ENCODE results near the gene MAST1. TPM values are rescaled to one million over a fixed set of nuclear protein-coding genes. Genes with fewer than 3 reads are reported as not detected.
"Not testable (repeated sequence)": the region's sequence is repeated elsewhere in the genome, so short reads cannot be mapped to it uniquely, and the experiment has no call there.

Gene MAST1
- total RNA-seq, 1 donor from 2014 or later = not detected

GRCh38 chr19:12913851-12914690, 75.8 kb downstream of the MAST1 start:
- no peak overlapping the region for H3K4me3 ChIP-seq
- no peaks in the 10 kb centered on the region for H3K9me3 ChIP-seq (replicated peaks)
- H3K36me3 ChIP-seq = no peaks in the 10 kb centered on the region
- TF ChIP-seq, protein P1, sequence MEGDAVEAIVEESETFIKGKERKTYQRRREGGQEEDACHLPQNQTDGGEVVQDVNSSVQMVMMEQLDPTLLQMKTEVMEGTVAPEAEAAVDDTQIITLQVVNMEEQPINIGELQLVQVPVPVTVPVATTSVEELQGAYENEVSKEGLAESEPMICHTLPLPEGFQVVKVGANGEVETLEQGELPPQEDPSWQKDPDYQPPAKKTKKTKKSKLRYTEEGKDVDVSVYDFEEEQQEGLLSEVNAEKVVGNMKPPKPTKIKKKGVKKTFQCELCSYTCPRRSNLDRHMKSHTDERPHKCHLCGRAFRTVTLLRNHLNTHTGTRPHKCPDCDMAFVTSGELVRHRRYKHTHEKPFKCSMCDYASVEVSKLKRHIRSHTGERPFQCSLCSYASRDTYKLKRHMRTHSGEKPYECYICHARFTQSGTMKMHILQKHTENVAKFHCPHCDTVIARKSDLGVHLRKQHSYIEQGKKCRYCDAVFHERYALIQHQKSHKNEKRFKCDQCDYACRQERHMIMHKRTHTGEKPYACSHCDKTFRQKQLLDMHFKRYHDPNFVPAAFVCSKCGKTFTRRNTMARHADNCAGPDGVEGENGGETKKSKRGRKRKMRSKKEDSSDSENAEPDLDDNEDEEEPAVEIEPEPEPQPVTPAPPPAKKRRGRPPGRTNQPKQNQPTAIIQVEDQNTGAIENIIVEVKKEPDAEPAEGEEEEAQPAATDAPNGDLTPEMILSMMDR (IDR thresholded peaks at IDR 0.05; ENCODE audit: borderline replicate concordance) = no peak
- H3K27ac ChIP-seq (replicated peaks) = peak overlapping the region; percentile 77
- intact Hi-C loops (cut with micrococcal nuclease) = no loop called here
- H3K27me3 ChIP-seq (ENCODE audit: low read depth) = no peaks in the 10 kb centered on the region
- DNase-seq = no peak
- peaks cover 26% of the 10 kb centered on the region for H3K4me1 ChIP-seq

- intact Hi-C loops (cut with micrococcal nuclease); H3K27me3 ChIP-seq (ENCODE audit: low read depth); H3K36me3 ChIP-seq; H3K27ac ChIP-seq (replicated peaks); DNase-seq; H3K4me3 ChIP-seq; H3K9me3 ChIP-seq (replicated peaks): not testable (repeated sequence)
- H3K4me1 ChIP-seq = peaks cover 27% of the 10 kb centered on the region
Observed at GRCh38 chr19:12915860-12916259, 77.5 kb downstream of the MAST1 start.

DNA sequence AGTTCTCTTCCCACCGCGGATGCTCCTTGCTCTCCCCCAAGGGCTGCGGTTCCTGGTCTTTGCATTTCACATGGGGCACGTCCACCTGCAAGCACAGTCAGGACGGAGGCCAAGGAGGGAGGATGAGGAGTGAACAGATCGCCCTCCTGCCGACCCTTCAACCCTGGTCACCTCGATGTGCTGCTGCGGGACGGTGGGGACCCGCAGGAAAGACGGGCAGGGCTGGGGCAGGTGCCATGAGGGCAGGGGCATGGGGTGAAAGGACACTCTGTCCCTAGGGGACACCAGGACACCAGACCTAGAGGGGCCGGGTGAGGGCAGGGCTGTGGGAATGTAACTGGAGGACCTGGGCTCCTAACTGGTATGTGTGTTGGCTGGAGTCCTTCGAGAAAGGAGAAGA, 79.9 kb downstream of the MAST1 start:
- Histone ChIP-seq H3K4me3 (no peak overlapping the region), H3K4me1 (peaks cover 14% of the 10 kb centered on the region), H3K27ac (replicated peaks) (no peak overlapping the region), H3K36me3 (peaks cover 13% of the 10 kb centered on the region), H3K9me3 (replicated peaks) (no peaks in the 10 kb centered on the region), H3K27me3 (ENCODE audit: low read depth) (no peaks in the 10 kb centered on the region)
- TF ChIP-seq, protein P1 (IDR thresholded peaks at IDR 0.05; ENCODE audit: borderline replicate concordance) = no peak
- no peak for DNase-seq
- intact Hi-C loops (cut with micrococcal nuclease) = no loop called here

- H3K4me1 ChIP-seq = peaks cover 5% of the 10 kb centered on the region
Observed at GRCh38 chr19:12921047-12921446, 82.7 kb downstream of the MAST1 start.

DNA sequence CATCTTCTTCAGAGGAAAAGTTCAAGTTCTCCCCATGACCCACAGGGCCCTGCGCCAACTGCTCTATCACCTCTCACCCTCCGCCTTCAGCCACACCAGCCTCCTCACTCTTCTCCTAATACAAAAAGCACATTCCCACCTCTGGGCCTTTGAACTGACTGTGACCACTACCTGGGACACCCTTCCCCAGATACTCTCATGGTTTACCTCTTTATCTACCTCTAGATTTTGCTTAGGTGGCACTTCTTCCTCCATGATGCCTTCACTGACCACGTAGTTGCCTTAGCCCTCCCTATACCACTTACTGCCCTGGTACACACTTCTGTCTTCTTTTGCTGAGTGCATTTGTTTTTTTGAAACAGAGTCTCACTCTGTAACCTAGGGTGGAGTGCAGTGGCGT, 84.6 kb downstream of the MAST1 start:
- H3K36me3 ChIP-seq = peaks cover 60% of the 10 kb centered on the region
- H3K27me3 ChIP-seq (ENCODE audit: low read depth) = no peaks in the 10 kb centered on the region
- TF ChIP-seq, protein P1 (IDR thresholded peaks at IDR 0.05; ENCODE audit: borderline replicate concordance) = no peak
- H3K4me1 ChIP-seq = peaks cover 5% of the 10 kb centered on the region
- H3K9me3 ChIP-seq (replicated peaks) = no peaks in the 10 kb centered on the region
- intact Hi-C loops (cut with micrococcal nuclease) = no loop called here
- H3K27ac ChIP-seq (replicated peaks) = no peak overlapping the region
- H3K4me3 ChIP-seq = no peak overlapping the region
- DNase-seq = no peak

More at GRCh38 chr19:12921047-12921446, 82.7 kb downstream of the MAST1 start:
- Histone ChIP-seq H3K36me3 (peaks cover 41% of the 10 kb centered on the region), H3K9me3 (replicated peaks) (no peaks in the 10 kb centered on the region), H3K27me3 (ENCODE audit: low read depth) (no peaks in the 10 kb centered on the region), H3K27ac (replicated peaks) (no peak overlapping the region), H3K4me3 (no peak overlapping the region)
- TF ChIP-seq, protein P1 (IDR thresholded peaks at IDR 0.05; ENCODE audit: borderline replicate concordance) = no peak
- no peak for DNase-seq
- intact Hi-C loops (cut with micrococcal nuclease) = no loop called here

Small RNAs within 50 kb of the gene (microRNA-seq; reads per million reads assigned to microRNA genes)
- not detected for gene MIR5695
- not detected for gene MIR6794

Other genes with a start within 250 kb of the MAST1 start
- gene ZNF490, start 227.7 kb upstream of the MAST1 start, total RNA-seq = 4.1 TPM
- gene ZNF791, start 227.6 kb upstream of the MAST1 start, total RNA-seq = 15.4 TPM
- 26.7 TPM for gene MAN2B1, start 171.8 kb upstream of the MAST1 start, total RNA-seq
- 8.4 TPM for gene WDR83, start 171.7 kb upstream of the MAST1 start, total RNA-seq
- 50.8 TPM for gene DHPS, start 156.6 kb upstream of the MAST1 start, total RNA-seq
- not detected for gene GNG14, start 150.5 kb upstream of the MAST1 start, total RNA-seq
- 1.8 TPM for gene FBXW9, start 141.9 kb upstream of the MAST1 start, total RNA-seq
- 33.1 TPM for gene TNPO2, start 114.6 kb upstream of the MAST1 start, total RNA-seq
- 122 TPM for gene TRIR, start 103.8 kb upstream of the MAST1 start, total RNA-seq
- gene GET3, start 101.0 kb upstream of the MAST1 start, total RNA-seq = 65.1 TPM
- gene BEST2, start 86.7 kb upstream of the MAST1 start, total RNA-seq = not detected
- 66.3 TPM for gene HOOK2, start 63.0 kb upstream of the MAST1 start, total RNA-seq
- 26.7 TPM for gene JUNB, start 47.0 kb upstream of the MAST1 start, total RNA-seq
- gene PRDX2, start 36.7 kb upstream of the MAST1 start, total RNA-seq = 700 TPM
- 2.7 TPM for gene THSD8, start 36.4 kb upstream of the MAST1 start, total RNA-seq
- 2.5 TPM for gene RNASEH2A, start 31.9 kb upstream of the MAST1 start, total RNA-seq
- gene RTBDN, start 3.9 kb upstream of the MAST1 start, total RNA-seq = not detected
- gene DNASE2, start 42.9 kb downstream of the MAST1 start, total RNA-seq = 19.7 TPM
- not detected for gene KLF1, start 48.7 kb downstream of the MAST1 start, total RNA-seq
- 41.8 TPM for gene GCDH, start 52.6 kb downstream of the MAST1 start, total RNA-seq
- gene SYCE2, start 80.8 kb downstream of the MAST1 start, total RNA-seq = not detected
- gene FARSA, start 95.2 kb downstream of the MAST1 start, total RNA-seq = 37.8 TPM
- gene CALR, start 100.1 kb downstream of the MAST1 start, total RNA-seq = 365 TPM
- gene RAD23A, start 107.3 kb downstream of the MAST1 start, total RNA-seq = 150 TPM
- gene GADD45GIP1, start 118.7 kb downstream of the MAST1 start, total RNA-seq = 31.4 TPM
- gene DAND5, start 131.1 kb downstream of the MAST1 start, total RNA-seq = 12.7 TPM
- gene NFIX, start 157.0 kb downstream of the MAST1 start, total RNA-seq = 118 TPM

Measured in left ventricle myocardium inferior (tissue), 1 donor.